HG02970 (cell line): ENCODE results near the gene JKAMP.

Experiments
- ATAC-seq: cut with Tn5 transposase; IDR thresholded peaks from one replicate; pipeline ENCODE4 v1.9.1; 2021; ENCODE audit warnings: mild to moderate bottlenecking, moderate library complexity, moderate number of reproducible peaks; ENCODE audit not compliant: unreplicated experiment, low FRiP score

The JKAMP gene

DNA sequence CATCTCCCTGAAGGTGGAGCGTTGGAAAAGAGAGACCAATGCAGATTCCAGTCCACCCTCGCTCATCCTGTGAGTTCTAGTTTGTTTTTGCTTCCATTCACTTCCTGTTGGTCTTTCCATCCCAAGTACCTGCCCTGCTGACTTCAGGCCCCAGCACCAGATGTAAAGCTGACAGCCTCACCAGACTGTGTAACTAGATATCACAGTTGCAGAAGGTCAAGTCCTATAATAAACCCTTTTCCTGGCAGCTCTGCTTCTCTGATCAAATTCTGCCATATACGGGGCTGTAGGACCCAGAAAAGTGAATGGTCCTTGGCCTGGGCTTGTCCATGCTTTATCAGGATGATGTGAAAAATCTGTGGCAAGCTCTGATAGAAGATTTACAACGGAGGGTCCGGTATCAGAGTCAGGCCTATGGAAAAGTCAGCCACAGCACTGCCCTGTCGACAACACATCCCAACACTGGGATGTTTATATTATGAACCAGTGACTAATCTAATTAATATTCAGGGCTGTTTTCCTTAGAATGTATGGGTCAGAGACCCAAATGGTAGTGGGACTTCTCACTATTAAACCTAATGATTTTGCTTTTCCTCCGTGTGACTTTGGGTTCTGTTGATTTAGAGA lies 50.2 kb downstream of the JKAMP start:
- no peak for ATAC-seq

DNA sequence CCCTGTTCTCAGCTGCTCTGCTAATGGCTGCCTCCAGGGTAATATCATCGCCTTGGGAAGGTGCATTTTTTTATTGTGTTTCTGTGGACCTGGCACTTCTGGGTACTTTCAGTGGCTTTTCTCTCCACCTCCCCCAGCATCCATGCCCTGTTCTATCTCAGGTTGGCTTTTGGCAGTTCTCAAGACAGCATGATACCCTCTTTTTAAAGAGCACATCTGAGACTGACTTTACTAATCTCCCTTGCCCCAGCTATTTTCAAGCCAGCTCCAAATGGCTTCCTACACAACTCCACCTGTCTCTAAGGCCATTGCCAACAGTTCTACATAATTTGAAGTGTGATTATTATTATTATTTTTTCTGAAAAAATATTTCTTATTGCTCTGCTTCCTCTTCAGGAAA lies 53.2 kb downstream of the JKAMP start:
- no peak for ATAC-seq

DNA sequence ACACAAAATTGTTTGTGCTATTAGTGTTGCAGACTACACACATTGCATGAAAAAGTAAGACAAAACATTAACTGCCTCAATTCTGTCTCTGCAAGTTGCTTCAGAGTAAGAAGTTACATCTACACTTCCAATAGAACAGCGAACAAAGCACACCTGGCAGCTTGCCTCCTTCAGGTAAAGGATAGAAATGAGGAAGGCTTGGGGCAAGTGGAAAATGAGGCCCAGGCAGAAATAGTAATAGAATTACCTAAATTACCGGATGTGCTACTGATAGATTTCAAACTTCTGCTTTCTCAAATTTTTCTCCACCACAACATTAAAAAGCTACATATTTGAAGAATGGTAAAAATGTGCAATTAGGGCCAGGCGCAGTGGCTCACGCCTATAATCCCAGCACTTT lies 54.6 kb downstream of the JKAMP start:
- no peak for ATAC-seq

DNA sequence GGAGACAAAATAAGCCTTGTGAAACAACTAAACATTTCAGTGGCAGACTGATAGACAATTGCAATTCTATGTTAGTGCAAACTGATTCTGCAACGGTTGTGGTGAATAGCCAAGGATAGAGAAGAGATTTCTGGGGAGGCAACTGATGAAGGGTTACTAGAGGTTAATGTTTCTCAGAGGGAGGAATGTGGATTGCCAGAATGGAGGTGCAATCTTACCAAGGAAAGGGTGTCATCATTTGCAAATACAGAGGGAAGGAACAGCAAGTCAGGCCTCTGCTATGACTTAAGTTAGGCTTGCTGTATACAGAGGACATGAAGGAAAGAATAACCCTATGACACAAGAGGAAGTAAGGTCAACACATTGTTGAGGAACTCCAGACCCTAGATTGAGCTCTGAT lies 56.5 kb downstream of the JKAMP start:
- no peak for ATAC-seq

DNA sequence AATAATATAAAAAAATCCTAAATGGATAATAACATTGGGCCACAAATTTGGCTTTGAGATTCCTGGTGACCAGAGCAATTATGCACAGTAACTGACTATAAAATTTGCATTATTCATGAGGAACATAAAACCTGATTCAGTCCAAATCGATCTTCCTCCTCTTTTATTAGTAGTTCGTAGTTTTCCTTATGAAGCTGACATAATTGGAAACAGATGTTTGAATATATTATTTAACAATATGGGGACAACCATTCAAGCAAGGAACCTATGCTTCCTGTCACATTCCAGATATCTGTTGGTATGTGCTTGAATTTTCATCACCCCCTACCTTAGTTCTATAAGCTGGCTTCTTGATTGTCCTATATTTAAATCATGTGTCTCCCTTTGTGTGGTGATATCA lies 57.4 kb downstream of the JKAMP start:
- no peak for ATAC-seq

DNA sequence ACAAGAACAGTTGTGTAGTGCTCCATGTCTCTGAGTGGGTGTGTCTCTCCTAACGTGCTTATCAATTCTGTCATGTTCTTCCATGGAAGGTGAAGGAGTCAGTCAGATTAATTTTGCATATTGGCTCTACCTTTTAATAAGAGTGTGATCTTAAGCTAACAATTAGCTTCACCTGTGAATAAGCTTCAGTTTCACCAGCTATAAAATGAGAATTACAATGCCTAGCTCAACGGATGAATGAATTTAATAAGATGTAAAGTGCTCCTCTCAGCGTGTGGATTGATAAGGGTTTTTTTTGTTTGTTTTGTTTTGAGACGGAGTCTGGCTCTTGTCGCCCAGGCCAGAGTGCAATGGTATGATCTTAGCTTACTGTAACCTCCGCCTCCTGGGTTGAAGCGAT lies 59.6 kb downstream of the JKAMP start:
- ATAC-seq, result no peak

DNA sequence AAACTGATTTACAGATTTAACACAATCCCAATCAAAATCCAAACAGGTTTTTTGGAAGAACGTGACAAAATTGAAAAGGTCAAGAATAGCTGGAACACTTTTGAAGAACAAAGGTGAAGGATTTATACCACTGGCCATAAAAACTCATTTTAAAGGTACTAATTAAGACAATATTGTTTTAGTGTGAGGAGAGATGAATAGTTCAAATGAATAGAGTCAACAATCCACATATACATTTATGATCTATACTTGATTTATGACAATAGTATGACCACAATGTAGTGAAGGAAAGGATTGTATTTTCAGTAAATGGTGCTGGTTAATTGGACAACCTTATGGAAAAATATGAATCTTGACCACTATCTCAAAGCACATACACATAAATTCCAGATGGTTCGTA lies 63.0 kb downstream of the JKAMP start:
- ATAC-seq, result no peak
